GM23338 (cell line): Measurements from ENCODE around the gene SEL1L2.

Experiments used
- CREB1 ChIP-seq: fragments of 250-450 bp; sonication (Bioruptor Pico); IDR thresholded peaks from 2 replicates; pipeline ENCODE4 v1.5.0; 2020; ENCODE audit warnings: low read depth, mild to moderate bottlenecking, moderate library complexity
- EZH2 ChIP-seq: fragments of 200-600 bp; sonication (generic); IDR thresholded peaks from one replicate; pipeline ENCODE4 v1.8.0; 2017; ENCODE audit warnings: antibody characterized with exemption, mild to moderate bottlenecking, low read depth; ENCODE audit not compliant: unreplicated experiment
- EZH2phosphoT487 ChIP-seq: fragments of 200-600 bp; sonication (generic); IDR thresholded peaks from one replicate; pipeline ENCODE4 v1.8.1; 2018; ENCODE audit warnings: antibody characterized with exemption; ENCODE audit not compliant: unreplicated experiment
- JUNB ChIP-seq: IDR thresholded peaks from one replicate; pipeline ENCODE4 v1.6.1; 2016; ENCODE audit warnings: antibody characterized with exemption; ENCODE audit not compliant: unreplicated experiment
- NANOG ChIP-seq: IDR thresholded peaks from 2 replicates; pipeline ENCODE4 v1.6.1; 2016; ENCODE audit warnings: antibody characterized with exemption, borderline replicate concordance
- POLR2AphosphoS5 ChIP-seq: IDR thresholded peaks from 2 replicates; pipeline ENCODE4 v1.6.1; 2016; ENCODE audit warnings: antibody characterized with exemption, low read depth
- STAT1 ChIP-seq: IDR thresholded peaks from one replicate; pipeline ENCODE4 v1.6.1; 2016; ENCODE audit warnings: antibody characterized with exemption; ENCODE audit not compliant: unreplicated experiment
- ZNF114 ChIP-seq: fragments of 250-450 bp; sonication (Bioruptor Pico); IDR thresholded peaks from 2 replicates; pipeline ENCODE4 v1.5.0; 2020; ENCODE audit warnings: mild to moderate bottlenecking, moderate library complexity
- ZNF331 ChIP-seq: fragments of 250-450 bp; sonication (Bioruptor Pico); IDR thresholded peaks from 2 replicates; pipeline ENCODE4 v1.5.0; 2020; ENCODE audit warnings: low read depth, mild to moderate bottlenecking, moderate library complexity
- TF ChIP-seq, protein P1 (sequence below): IDR thresholded peaks from 2 replicates; pipeline ENCODE4 v1.6.1; 2016; ENCODE audit warnings: antibody characterized with exemption
- TF ChIP-seq, protein P2 (sequence below), 2 experiments: fragments of 200-600 bp in 1 of 2; sonication (generic) in 1 of 2; conservative IDR thresholded peaks; 2 replicates each; pipeline versions ENCODE4 v1.5.1 to v1.6.1; 2016 to 2017; ENCODE audit warnings: antibody characterized with exemption in 2 of 2, low read depth in 2 of 2, mild to moderate bottlenecking in 2 of 2, moderate library complexity in 1 of 2
- TF ChIP-seq, protein P3 (sequence below): IDR thresholded peaks from one replicate; pipeline ENCODE4 v1.6.1; 2018; ENCODE audit warnings: antibody characterized with exemption; ENCODE audit not compliant: unreplicated experiment
- TF ChIP-seq, protein P4 (sequence below): fragments of 250-450 bp; sonication (Bioruptor Pico); IDR thresholded peaks from 2 replicates; pipeline ENCODE4 v1.5.0; 2020; ENCODE audit warnings: mild to moderate bottlenecking, moderate library complexity

DNA sequence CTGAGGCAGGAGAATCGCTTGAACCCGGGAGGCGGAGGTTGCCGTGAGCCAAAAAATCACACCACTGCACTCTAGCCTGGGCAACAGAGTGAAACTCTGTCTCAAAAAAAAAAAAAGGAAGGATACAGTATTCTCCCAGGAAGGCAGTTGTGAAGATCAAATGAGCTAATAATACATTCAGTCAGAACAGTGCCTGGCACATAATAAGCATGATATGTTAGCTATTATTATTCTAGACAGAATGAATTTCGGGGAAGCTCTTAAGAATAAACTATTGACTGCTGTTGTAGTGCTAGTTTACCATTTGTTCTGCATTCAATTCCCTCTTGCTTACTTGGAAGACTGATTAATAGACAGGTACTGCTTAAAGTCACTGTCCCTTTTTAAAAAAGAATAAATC is 164.9 kb downstream of the SEL1L2 start:
- no peak for TF ChIP-seq POLR2AphosphoS5
- no peak for TF ChIP-seq JUNB
- TF ChIP-seq, protein P1, sequence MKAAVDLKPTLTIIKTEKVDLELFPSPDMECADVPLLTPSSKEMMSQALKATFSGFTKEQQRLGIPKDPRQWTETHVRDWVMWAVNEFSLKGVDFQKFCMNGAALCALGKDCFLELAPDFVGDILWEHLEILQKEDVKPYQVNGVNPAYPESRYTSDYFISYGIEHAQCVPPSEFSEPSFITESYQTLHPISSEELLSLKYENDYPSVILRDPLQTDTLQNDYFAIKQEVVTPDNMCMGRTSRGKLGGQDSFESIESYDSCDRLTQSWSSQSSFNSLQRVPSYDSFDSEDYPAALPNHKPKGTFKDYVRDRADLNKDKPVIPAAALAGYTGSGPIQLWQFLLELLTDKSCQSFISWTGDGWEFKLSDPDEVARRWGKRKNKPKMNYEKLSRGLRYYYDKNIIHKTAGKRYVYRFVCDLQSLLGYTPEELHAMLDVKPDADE, result no peak
- TF ChIP-seq, protein P2, sequence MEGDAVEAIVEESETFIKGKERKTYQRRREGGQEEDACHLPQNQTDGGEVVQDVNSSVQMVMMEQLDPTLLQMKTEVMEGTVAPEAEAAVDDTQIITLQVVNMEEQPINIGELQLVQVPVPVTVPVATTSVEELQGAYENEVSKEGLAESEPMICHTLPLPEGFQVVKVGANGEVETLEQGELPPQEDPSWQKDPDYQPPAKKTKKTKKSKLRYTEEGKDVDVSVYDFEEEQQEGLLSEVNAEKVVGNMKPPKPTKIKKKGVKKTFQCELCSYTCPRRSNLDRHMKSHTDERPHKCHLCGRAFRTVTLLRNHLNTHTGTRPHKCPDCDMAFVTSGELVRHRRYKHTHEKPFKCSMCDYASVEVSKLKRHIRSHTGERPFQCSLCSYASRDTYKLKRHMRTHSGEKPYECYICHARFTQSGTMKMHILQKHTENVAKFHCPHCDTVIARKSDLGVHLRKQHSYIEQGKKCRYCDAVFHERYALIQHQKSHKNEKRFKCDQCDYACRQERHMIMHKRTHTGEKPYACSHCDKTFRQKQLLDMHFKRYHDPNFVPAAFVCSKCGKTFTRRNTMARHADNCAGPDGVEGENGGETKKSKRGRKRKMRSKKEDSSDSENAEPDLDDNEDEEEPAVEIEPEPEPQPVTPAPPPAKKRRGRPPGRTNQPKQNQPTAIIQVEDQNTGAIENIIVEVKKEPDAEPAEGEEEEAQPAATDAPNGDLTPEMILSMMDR (conservative IDR thresholded peaks at IDR 0.05; ENCODE audit: low read depth in 2 of 2), result no peak
- TF ChIP-seq ZNF114 (CRISPR knock-in tag), result no peak
- no peak for TF ChIP-seq NANOG
- no peak for TF ChIP-seq EZH2
- TF ChIP-seq, protein P3, sequence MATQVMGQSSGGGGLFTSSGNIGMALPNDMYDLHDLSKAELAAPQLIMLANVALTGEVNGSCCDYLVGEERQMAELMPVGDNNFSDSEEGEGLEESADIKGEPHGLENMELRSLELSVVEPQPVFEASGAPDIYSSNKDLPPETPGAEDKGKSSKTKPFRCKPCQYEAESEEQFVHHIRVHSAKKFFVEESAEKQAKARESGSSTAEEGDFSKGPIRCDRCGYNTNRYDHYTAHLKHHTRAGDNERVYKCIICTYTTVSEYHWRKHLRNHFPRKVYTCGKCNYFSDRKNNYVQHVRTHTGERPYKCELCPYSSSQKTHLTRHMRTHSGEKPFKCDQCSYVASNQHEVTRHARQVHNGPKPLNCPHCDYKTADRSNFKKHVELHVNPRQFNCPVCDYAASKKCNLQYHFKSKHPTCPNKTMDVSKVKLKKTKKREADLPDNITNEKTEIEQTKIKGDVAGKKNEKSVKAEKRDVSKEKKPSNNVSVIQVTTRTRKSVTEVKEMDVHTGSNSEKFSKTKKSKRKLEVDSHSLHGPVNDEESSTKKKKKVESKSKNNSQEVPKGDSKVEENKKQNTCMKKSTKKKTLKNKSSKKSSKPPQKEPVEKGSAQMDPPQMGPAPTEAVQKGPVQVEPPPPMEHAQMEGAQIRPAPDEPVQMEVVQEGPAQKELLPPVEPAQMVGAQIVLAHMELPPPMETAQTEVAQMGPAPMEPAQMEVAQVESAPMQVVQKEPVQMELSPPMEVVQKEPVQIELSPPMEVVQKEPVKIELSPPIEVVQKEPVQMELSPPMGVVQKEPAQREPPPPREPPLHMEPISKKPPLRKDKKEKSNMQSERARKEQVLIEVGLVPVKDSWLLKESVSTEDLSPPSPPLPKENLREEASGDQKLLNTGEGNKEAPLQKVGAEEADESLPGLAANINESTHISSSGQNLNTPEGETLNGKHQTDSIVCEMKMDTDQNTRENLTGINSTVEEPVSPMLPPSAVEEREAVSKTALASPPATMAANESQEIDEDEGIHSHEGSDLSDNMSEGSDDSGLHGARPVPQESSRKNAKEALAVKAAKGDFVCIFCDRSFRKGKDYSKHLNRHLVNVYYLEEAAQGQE, result no peak
- no peak for TF ChIP-seq STAT1
- TF ChIP-seq EZH2phosphoT487, result no peak
- no peak for TF ChIP-seq ZNF331 (CRISPR knock-in tag)
- TF ChIP-seq CREB1 (CRISPR knock-in tag), result no peak
- TF ChIP-seq, protein P4, sequence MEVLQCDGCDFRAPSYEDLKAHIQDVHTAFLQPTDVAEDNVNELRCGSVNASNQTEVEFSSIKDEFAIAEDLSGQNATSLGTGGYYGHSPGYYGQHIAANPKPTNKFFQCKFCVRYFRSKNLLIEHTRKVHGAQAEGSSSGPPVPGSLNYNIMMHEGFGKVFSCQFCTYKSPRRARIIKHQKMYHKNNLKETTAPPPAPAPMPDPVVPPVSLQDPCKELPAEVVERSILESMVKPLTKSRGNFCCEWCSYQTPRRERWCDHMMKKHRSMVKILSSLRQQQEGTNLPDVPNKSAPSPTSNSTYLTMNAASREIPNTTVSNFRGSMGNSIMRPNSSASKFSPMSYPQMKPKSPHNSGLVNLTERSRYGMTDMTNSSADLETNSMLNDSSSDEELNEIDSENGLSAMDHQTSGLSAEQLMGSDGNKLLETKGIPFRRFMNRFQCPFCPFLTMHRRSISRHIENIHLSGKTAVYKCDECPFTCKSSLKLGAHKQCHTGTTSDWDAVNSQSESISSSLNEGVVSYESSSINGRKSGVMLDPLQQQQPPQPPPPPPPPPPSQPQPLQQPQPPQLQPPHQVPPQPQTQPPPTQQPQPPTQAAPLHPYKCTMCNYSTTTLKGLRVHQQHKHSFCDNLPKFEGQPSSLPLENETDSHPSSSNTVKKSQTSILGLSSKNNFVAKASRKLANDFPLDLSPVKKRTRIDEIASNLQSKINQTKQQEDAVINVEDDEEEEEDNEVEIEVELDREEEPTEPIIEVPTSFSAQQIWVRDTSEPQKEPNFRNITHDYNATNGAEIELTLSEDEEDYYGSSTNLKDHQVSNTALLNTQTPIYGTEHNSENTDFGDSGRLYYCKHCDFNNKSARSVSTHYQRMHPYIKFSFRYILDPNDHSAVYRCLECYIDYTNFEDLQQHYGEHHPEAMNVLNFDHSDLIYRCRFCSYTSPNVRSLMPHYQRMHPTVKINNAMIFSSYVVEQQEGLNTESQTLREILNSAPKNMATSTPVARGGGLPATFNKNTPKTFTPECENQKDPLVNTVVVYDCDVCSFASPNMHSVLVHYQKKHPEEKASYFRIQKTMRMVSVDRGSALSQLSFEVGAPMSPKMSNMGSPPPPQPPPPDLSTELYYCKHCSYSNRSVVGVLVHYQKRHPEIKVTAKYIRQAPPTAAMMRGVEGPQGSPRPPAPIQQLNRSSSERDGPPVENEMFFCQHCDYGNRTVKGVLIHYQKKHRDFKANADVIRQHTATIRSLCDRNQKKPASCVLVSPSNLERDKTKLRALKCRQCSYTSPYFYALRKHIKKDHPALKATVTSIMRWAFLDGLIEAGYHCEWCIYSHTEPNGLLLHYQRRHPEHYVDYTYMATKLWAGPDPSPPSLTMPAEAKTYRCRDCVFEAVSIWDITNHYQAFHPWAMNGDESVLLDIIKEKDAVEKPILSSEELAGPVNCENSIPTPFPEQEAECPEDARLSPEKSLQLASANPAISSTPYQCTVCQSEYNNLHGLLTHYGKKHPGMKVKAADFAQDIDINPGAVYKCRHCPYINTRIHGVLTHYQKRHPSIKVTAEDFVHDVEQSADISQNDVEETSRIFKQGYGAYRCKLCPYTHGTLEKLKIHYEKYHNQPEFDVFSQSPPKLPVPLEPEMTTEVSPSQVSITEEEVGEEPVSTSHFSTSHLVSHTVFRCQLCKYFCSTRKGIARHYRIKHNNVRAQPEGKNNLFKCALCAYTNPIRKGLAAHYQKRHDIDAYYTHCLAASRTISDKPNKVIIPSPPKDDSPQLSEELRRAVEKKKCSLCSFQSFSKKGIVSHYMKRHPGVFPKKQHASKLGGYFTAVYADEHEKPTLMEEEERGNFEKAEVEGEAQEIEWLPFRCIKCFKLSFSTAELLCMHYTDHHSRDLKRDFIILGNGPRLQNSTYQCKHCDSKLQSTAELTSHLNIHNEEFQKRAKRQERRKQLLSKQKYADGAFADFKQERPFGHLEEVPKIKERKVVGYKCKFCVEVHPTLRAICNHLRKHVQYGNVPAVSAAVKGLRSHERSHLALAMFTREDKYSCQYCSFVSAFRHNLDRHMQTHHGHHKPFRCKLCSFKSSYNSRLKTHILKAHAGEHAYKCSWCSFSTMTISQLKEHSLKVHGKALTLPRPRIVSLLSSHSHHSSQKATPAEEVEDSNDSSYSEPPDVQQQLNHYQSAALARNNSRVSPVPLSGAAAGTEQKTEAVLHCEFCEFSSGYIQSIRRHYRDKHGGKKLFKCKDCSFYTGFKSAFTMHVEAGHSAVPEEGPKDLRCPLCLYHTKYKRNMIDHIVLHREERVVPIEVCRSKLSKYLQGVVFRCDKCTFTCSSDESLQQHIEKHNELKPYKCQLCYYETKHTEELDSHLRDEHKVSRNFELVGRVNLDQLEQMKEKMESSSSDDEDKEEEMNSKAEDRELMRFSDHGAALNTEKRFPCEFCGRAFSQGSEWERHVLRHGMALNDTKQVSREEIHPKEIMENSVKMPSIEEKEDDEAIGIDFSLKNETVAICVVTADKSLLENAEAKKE (CRISPR knock-in tag), result no peak
